Activated naive CD4-positive, alpha-beta T cell (primary cell): ENCODE measurements around the gene PAGE2.
"Not testable (repeated sequence)": the region's sequence is repeated elsewhere in the genome, so short reads cannot be mapped to it uniquely, and the experiment has no call there.

Source experiments
- DNase-seq, 4 experiments: peaks; one replicate each; lab custom pipeline; 2025; lab: John Stamatoyannopoulos, UW

PAGE2 gene, protein sequence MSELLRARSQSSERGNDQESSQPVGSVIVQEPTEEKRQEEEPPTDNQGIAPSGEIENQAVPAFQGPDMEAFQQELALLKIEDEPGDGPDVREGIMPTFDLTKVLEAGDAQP

GRCh38 chrX:55088795-55089489 is at the start of gene PAGE2:
Gene PAGE2, plus strand, starts transcription at chrX:55089018. Its CDS starts 1,003 bp downstream, at chrX:55090021.
- no peak for DNase-seq

DNA sequence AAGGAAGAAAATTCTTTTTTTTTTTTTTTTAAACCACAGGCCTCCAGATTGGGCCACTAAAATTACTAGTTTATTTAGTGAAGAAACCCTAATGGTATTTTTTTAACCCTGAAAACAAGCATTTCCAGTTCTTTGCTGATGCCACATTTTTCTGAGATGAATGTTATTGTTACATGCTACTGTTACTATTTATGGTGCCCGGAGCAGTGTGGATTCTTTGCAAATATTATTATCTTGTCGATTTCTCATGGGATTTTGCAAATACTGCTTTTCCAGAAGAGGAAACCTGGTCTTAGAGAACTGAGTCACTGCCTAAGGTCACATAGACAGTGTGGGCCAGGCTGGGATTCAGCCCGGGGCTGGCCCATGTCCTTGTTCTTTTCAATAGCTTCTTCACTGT is 49.3 kb upstream of the PAGE2 start:
- no peak for DNase-seq

DNA sequence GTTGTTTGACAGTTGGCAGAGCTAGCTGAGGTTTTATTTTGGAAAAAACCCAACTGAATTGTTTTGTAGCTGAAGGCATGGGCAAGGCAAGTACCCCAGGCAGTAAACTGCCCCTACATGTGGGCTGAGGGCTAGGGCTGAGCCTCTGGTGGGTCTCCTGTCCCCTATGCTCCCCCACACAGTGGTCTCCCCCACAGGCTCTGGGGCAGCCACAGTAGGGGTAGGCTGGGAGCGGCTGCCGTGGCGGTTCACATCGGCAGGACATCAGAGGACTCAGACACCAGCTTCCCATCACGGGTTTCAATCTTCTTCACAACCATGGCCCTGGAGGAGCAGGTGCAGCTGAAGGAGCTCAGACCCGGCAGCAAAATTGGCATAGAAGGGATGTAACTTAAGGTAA is 47.3 kb upstream of the PAGE2 start:
- no peak for DNase-seq

DNA sequence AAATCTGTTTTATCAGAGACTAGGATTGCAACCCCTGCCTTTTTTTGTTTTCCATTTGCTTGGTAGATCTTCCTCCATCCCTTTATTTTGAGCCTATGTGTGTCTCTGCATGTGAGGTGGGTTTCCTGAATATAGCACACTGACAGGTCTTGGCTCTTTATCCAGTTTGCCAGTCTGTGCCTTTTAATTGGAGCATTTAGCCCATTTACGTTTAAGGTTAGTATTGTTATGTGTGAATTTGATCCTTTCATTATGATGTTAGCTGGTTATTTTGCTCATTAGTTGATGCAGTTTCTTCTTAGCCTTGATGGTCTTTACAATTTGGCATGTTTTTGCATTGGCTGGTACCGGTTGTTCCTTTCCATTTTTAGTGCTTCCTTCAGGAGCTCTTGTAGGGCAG is 38.2 kb upstream of the PAGE2 start:
- not testable (repeated sequence) for DNase-seq

- DNase-seq, result no peak
Observed at GRCh38 chrX:55056820-55057674, 31.8 kb upstream of the PAGE2 start.

DNA sequence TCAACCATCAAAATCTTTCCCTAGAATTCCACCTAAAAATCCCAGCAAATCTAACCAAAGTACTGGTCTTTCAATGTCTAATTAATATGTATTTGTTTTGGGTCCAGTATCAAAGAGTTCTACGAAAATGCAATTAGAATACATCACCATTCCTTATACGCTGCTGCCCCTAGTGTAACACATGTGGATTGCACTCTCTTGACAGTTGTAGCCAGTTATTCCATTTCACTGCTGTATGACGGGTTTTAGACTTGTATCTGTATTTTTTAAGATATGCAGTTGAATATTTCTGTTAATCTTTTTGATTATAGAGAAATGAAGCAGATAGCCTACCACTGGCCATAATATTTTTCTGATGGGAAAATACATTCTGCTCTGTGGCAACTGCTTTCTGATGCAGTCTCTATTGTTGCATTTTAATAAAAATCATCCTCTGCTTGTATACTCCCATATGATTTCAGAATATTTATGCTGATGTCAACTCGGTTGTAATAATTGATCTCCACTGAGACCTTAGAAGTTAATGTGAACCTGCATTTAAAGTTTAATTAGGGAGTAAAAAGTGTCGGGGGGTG is 31.1 kb upstream of the PAGE2 start:
- no peak for DNase-seq

DNA sequence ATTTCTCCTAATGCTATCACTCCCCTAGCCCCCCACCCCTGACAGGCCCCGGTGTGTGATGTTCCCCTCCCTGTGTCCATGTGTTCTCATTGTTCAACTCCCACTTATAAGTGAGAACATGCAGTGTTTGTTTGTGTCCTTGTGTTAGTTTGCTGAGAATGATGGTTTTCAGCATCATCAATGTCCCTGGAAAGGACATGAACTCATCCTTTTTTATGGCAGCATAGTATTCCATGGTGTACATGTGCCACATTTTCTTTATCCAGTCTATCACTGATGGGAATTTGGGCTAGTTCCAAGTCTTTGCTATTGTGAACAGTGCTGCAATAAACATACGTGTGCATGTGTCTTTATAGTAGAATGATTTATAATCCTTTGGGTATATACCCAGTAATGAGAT is 21.6 kb upstream of the PAGE2 start:
- not testable (repeated sequence) for DNase-seq

GRCh38 chrX:55072286-55072685 is 16.5 kb upstream of the PAGE2 start:
- no peak for DNase-seq

DNA sequence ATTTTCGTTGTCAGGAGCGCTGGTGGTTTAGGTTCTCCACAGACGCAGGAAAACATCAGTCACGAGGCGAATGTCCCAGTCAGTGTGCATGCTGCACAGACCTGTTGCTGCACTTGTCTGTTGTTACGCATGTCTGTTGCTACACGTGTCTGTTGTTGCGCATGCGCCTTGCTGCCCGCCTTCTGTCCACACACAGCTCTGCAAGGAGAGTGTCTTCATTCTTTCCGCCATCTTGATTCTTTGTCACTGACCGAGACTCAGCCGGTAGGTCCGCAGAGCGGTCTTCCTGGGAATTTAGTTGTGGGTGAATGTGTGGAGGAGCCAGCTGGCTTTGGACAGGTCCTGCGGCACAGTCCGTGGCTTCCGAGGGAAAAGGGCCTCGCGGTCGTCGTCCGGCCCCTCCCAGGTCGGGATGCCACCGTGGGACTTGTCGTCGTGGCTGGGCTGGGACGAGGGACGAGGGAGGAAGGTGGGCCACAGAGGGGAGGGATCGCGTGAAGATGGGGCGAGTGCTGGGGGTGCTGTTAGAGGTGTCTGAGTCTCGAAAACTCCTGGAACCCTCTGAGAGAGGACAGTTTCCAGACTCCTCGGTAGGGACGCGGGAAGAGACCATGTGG is 13.9 kb upstream of the PAGE2 start, which contains the start of gene PAGE2B:
Gene PAGE2B (plus strand): TSS at position 180 of the 617 bp plus-strand sequence. CDS start 1,012 bp downstream, outside the sequence.
- DNase-seq, result no peak

DNA sequence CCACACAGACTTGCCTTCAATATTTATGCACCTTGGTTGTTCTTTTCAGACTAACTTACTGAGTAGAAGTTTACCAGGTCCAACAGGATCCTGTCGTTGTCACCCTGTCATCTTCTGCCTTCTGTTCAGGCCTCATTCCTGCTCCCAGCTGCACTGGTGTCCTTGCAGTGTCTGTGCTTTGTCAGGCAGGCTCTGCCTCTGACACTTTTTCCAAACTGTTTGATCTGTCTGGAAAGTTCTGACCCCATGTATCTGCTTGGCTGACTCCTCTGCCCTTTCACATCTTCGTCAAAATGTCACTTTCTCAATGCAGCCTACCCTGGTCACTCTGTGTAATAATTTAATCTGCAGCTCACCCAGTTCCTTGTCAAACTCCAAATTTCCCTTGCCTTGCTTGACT is 9.9 kb downstream of the PAGE2 start:
- no peak for DNase-seq

- DNase-seq, result no peak
Observed at GRCh38 chrX:55099162-55099561, 10.3 kb downstream of the PAGE2 start.

GRCh38 chrX:55102754-55103153 is 13.9 kb downstream of the PAGE2 start:
- DNase-seq, result no peak

DNA sequence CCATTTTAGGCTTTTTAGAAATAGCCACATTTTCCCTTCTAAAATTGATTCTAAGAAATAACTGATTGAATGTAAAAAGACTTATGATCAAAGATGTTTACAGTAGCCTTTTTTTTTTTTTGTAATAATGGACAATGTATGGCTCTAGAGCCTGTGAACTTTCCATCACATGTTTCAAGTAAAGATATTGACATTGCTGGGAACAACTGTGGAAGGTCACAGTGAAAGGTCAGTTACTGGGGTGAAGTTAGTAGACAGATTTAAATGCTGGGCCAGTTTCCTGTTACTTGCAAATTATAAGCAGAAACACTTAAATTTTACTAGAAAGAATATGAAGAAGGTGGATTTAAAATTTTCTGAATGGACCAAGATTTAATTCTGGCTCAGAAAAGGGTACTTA is 18.4 kb downstream of the PAGE2 start:
- no peak for DNase-seq

GRCh38 chrX:55107911-55108310 is 19.1 kb downstream of the PAGE2 start:
- no peak for DNase-seq

GRCh38 chrX:55109306-55109705 is 20.5 kb downstream of the PAGE2 start:
- DNase-seq, result no peak

GRCh38 chrX:55111578-55112254 is 22.9 kb downstream of the PAGE2 start:
- no peak for DNase-seq

DNA sequence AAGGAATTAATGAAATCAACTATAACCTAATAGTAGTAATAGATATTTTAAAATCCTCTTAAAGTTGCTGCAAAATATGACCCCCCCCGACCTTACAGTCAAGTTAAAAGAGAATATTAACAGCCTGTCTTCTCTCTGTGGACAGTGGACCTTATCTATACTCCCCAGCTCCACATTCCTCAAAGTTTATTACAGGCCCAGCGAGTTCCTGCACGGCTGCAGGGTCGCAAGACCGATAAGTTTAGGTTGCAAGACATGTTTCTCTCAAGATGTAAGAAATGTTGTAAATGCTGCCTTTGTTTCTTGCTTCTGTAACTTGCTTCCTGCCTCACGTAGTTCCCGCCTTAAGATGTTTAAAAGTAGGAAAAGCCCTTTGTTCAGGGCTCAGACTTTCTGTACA is 27.8 kb downstream of the PAGE2 start:
- not testable (repeated sequence) for DNase-seq

DNA sequence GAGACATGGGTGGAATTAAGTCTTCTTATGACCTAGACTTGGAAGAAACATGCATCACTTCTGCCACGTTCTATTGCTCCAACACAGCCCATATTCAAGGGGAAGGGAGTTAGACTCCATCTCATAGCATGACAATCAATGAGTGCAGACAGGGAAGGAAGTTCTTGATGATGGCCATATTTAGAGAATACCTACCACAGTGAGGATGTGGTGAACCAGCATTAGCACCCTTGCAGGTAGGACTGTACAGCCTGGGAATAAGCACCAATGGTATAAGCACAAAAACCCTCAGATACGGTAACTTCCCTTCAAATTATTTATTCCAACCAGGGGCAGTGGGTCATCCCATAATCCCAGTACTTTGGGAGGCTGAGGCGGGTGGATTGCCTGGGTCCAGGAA is 29.8 kb downstream of the PAGE2 start:
- DNase-seq, result no peak

- no peak for DNase-seq
Observed at GRCh38 chrX:55119271-55119670, 30.5 kb downstream of the PAGE2 start.

- no peak for DNase-seq
Observed at GRCh38 chrX:55119712-55120111, 30.9 kb downstream of the PAGE2 start.

GRCh38 chrX:55120761-55121358 is 32.0 kb downstream of the PAGE2 start:
- DNase-seq, result no peak
